ENCODE results near the gene APBA2.

APBA2 gene

DNA sequence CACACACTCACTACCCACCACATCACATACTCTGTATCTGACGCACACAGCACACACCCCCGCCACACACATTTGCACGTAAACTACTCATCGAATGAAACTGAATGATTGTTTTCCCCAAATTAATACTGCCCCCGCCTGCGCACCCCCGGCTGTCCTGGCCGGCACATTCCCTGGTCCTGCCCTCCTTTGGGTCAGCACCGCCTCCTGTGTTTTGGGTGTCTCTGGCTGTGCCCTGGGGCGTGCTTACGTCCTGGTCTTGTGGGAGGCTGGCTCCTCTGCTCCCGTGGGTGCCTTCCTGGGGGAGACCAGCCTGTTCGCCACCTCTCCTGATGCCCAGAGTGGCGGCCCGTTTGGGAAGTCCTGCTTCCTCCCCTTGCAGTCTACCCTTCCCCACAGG lies 30.2 kb downstream of the APBA2 start:
- Histone ChIP-seq H4K20me1 (ENCODE audit: insufficient read depth, low read length) (peaks cover 3% of the 10 kb centered on the region), H3K36me3 (ENCODE audit: insufficient read depth, low read length) (no peaks in the 10 kb centered on the region), H3K9me3 (ENCODE audit: insufficient read depth, low read length, severe bottlenecking) (no peaks in the 10 kb centered on the region), H3K4me2 (ENCODE audit: insufficient read depth, low read length) (no peak overlapping the region), H2AFZ (ENCODE audit: low read depth, low read length) (no peak overlapping the region), H3K27ac (ENCODE audit: low read length) (no peak overlapping the region), H3K4me1 (ENCODE audit: insufficient read depth, low read length) (no peaks in the 10 kb centered on the region), H3K9ac (ENCODE audit: low read depth, low read length) (no peak overlapping the region), H3K79me2 (ENCODE audit: insufficient read depth, low read length) (no peaks in the 10 kb centered on the region), H3K4me3 (ENCODE audit: low read depth in 1 of 2, low read length in 2 of 2) (no peak overlapping the region), H3K27me3 (ENCODE audit: insufficient read depth, low read length, poor library complexity) (peaks cover 4% of the 10 kb centered on the region)
- TF ChIP-seq, protein P1, sequence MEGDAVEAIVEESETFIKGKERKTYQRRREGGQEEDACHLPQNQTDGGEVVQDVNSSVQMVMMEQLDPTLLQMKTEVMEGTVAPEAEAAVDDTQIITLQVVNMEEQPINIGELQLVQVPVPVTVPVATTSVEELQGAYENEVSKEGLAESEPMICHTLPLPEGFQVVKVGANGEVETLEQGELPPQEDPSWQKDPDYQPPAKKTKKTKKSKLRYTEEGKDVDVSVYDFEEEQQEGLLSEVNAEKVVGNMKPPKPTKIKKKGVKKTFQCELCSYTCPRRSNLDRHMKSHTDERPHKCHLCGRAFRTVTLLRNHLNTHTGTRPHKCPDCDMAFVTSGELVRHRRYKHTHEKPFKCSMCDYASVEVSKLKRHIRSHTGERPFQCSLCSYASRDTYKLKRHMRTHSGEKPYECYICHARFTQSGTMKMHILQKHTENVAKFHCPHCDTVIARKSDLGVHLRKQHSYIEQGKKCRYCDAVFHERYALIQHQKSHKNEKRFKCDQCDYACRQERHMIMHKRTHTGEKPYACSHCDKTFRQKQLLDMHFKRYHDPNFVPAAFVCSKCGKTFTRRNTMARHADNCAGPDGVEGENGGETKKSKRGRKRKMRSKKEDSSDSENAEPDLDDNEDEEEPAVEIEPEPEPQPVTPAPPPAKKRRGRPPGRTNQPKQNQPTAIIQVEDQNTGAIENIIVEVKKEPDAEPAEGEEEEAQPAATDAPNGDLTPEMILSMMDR (IDR thresholded peaks at IDR 0.05; ENCODE audit: borderline replicate concordance, extremely low read depth, low read length, poor library complexity, severe bottlenecking), result no peak
- TF ChIP-seq EZH2 (IDR thresholded peaks at IDR 0.05; ENCODE audit: borderline replicate concordance, low read depth, low read length, severe bottlenecking), result no peak
- DNase-seq (no peak), ATAC-seq (ENCODE audit: insufficient read depth, low read depth) (no peak)

DNA sequence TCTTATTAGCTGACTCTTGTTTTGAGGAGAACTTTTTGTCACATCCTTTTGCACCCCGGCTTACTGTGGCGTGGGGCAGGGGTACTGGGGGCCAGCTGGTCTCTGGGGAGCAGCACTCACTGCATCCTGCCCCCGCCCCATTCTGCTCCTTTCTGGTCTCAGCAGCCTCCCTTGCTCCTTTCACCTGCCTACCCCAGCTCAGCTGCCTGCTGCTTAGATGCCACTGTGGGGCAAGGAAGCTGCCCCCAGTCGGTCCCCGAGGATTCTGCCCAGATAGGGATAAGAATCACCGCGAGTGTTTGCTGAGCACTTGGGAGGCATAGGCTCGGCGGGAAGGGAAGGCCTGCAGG lies 32.0 kb downstream of the APBA2 start:
- no peaks in the 10 kb centered on the region for H3K27me3 ChIP-seq (ENCODE audit: insufficient read depth, low read length, poor library complexity)
- H2AFZ ChIP-seq (ENCODE audit: low read depth, low read length), result no peak overlapping the region
- no peaks in the 10 kb centered on the region for H3K4me1 ChIP-seq (ENCODE audit: insufficient read depth, low read length)
- H3K79me2 ChIP-seq (ENCODE audit: insufficient read depth, low read length), result no peaks in the 10 kb centered on the region
- no peak overlapping the region for H3K9ac ChIP-seq (ENCODE audit: low read depth, low read length)
- H3K27ac ChIP-seq (ENCODE audit: low read length), result no peak overlapping the region
- DNase-seq (no peak), ATAC-seq (ENCODE audit: insufficient read depth, low read depth) (no peak)
- peaks cover 3% of the 10 kb centered on the region for H4K20me1 ChIP-seq (ENCODE audit: insufficient read depth, low read length)
- H3K4me2 ChIP-seq (ENCODE audit: insufficient read depth, low read length), result no peak overlapping the region
- no peaks in the 10 kb centered on the region for H3K36me3 ChIP-seq (ENCODE audit: insufficient read depth, low read length)
- TF ChIP-seq, protein P1 (IDR thresholded peaks at IDR 0.05; ENCODE audit: borderline replicate concordance, extremely low read depth, low read length, poor library complexity, severe bottlenecking), result no peak
- no peak for TF ChIP-seq EZH2 (IDR thresholded peaks at IDR 0.05; ENCODE audit: borderline replicate concordance, low read depth, low read length, severe bottlenecking)
- H3K9me3 ChIP-seq (ENCODE audit: insufficient read depth, low read length, severe bottlenecking), result no peaks in the 10 kb centered on the region
- no peak overlapping the region for H3K4me3 ChIP-seq (ENCODE audit: low read depth in 1 of 2, low read length in 2 of 2)

DNA sequence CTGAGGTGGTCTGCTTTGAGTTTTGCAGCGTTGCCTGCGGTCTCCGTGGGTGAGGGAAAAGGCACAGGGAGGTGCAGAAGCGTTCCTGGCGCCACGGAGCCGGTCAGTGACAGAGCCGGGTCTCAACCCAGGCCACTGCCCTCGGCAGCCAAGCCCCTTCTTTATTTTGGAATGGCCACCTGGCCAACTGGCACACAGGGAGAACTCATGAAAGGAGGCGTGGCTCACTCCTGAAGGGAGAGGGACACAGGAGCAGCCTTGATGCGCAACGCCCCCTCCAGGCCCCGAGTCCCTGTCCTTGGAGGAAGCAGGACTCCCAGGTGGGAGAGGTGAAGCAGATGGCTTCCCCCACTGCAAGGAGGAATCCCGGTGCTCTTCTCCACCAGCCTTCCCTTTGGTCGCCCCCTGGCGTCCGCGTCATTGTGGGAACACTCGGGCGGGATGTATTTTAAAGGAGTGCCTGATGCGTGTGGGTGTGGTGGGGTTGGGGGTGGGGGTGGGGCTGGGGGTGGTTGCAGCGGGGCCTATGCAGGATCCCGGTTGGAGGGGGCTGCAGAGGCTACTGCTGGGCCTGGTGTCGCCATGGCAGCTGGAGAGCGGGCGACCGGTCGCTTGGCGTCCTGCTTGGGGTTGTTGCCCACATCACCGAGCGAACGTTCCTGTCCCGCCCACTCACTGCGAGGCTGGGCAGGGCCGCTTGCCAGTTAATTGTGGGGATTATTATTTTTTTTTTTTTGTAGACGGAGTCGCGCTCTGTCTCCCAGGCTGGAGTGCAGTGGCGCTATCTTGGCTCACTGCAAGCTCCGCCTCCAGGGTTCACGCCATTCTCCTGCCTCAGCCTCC lies 32.6 kb downstream of the APBA2 start:
- DNase-seq, result no peak
- Histone ChIP-seq H4K20me1 (ENCODE audit: insufficient read depth, low read length) (peaks cover 3% of the 10 kb centered on the region), H3K4me2 (ENCODE audit: insufficient read depth, low read length) (no peak overlapping the region), H3K36me3 (ENCODE audit: insufficient read depth, low read length) (no peaks in the 10 kb centered on the region), H3K9me3 (ENCODE audit: insufficient read depth, low read length, severe bottlenecking) (no peaks in the 10 kb centered on the region), H3K9ac (ENCODE audit: low read depth, low read length) (no peak overlapping the region), H2AFZ (ENCODE audit: low read depth, low read length) (no peak overlapping the region), H3K79me2 (ENCODE audit: insufficient read depth, low read length) (no peaks in the 10 kb centered on the region), H3K27ac (ENCODE audit: low read length) (no peak overlapping the region), H3K4me1 (ENCODE audit: insufficient read depth, low read length) (no peaks in the 10 kb centered on the region), H3K4me3 (ENCODE audit: low read depth in 1 of 2, low read length in 2 of 2) (no peak overlapping the region), H3K27me3 (ENCODE audit: insufficient read depth, low read length, poor library complexity) (no peaks in the 10 kb centered on the region)
- no peak for TF ChIP-seq EZH2 (IDR thresholded peaks at IDR 0.05; ENCODE audit: borderline replicate concordance, low read depth, low read length, severe bottlenecking)
- TF ChIP-seq, protein P1 (IDR thresholded peaks at IDR 0.05; ENCODE audit: borderline replicate concordance, extremely low read depth, low read length, poor library complexity, severe bottlenecking), result no peak
- no peak for ATAC-seq (ENCODE audit: insufficient read depth, low read depth)

All from DND-41 (cell line).